ENCODE data around the gene NCK2. TPM values are rescaled to one million over a fixed set of nuclear protein-coding genes. Genes with fewer than 3 reads are reported as not detected.

Gene NCK2
- total RNA-seq, 1 donor from 2014 or later: 90.0 TPM

GRCh38 chr2:105853354-105854088 lies 108.8 kb downstream of the NCK2 start:
- no peak overlapping the region for H3K4me3 ChIP-seq (ENCODE audit: low read depth, low read length)
- TF ChIP-seq CTCF (IDR thresholded peaks at IDR 0.05; ENCODE audit: insufficient read depth, low read length, severe bottlenecking): no peak
- DNase-seq (ENCODE audit: low read depth): peak; percentile 78
- peaks cover 8% of the 10 kb centered on the region for H3K36me3 ChIP-seq (ENCODE audit: control insufficient read depth, insufficient read depth, low read length)
- no peaks in the 10 kb centered on the region for H3K27me3 ChIP-seq (ENCODE audit: control insufficient read depth, insufficient read depth, low read length)
- FAIRE-seq: peak; percentile 7

GRCh38 chr2:105854972-105855371 lies 110.3 kb downstream of the NCK2 start:
- no peak for DNase-seq (ENCODE audit: low read depth)
- Histone ChIP-seq H3K4me3 (ENCODE audit: low read depth, low read length) (no peak overlapping the region), H3K27me3 (ENCODE audit: control insufficient read depth, insufficient read depth, low read length) (no peaks in the 10 kb centered on the region), H3K36me3 (ENCODE audit: control insufficient read depth, insufficient read depth, low read length) (peaks cover 8% of the 10 kb centered on the region)
- no peak for TF ChIP-seq CTCF (IDR thresholded peaks at IDR 0.05; ENCODE audit: insufficient read depth, low read length, severe bottlenecking)
- FAIRE-seq: no peak

- Histone ChIP-seq H3K36me3 (ENCODE audit: control insufficient read depth, insufficient read depth, low read length) (peaks cover 11% of the 10 kb centered on the region), H3K27me3 (ENCODE audit: control insufficient read depth, insufficient read depth, low read length) (no peaks in the 10 kb centered on the region), H3K4me3 (ENCODE audit: low read depth, low read length) (no peak overlapping the region)
- FAIRE-seq (no peak), DNase-seq (ENCODE audit: low read depth) (peak; percentile 55)
- TF ChIP-seq CTCF (IDR thresholded peaks at IDR 0.05; ENCODE audit: insufficient read depth, low read length, severe bottlenecking): no peak
Observed at GRCh38 chr2:105856581-105856980, 111.9 kb downstream of the NCK2 start.

GRCh38 chr2:105857076-105857740 lies 112.5 kb downstream of the NCK2 start:
- FAIRE-seq: no peak
- no peak for TF ChIP-seq CTCF (IDR thresholded peaks at IDR 0.05; ENCODE audit: insufficient read depth, low read length, severe bottlenecking)
- no peak overlapping the region for H3K4me3 ChIP-seq (ENCODE audit: low read depth, low read length)
- no peak for DNase-seq (ENCODE audit: low read depth)
- H3K36me3 ChIP-seq (ENCODE audit: control insufficient read depth, insufficient read depth, low read length): peaks cover 11% of the 10 kb centered on the region
- H3K27me3 ChIP-seq (ENCODE audit: control insufficient read depth, insufficient read depth, low read length): no peaks in the 10 kb centered on the region

GRCh38 chr2:105858868-105859693 lies 114.4 kb downstream of the NCK2 start:
- DNase-seq (ENCODE audit: low read depth) (peak; percentile 39), FAIRE-seq (no peak)
- H3K27me3 ChIP-seq (ENCODE audit: control insufficient read depth, insufficient read depth, low read length): no peaks in the 10 kb centered on the region
- H3K4me3 ChIP-seq (ENCODE audit: low read depth, low read length): no peak overlapping the region
- TF ChIP-seq CTCF (IDR thresholded peaks at IDR 0.05; ENCODE audit: insufficient read depth, low read length, severe bottlenecking): no peak
- peaks cover 11% of the 10 kb centered on the region for H3K36me3 ChIP-seq (ENCODE audit: control insufficient read depth, insufficient read depth, low read length)

Data from bronchial epithelial cell (primary cell).